ENCODE data around the gene ARHGAP31. TPM values are rescaled to one million over a fixed set of nuclear protein-coding genes. Genes with fewer than 3 reads are reported as not detected.

The ARHGAP31 gene
- total and polyA plus RNA-seq, 8 donors, result 1.2 to 275 (median 4.3) TPM

- H3K27me3 ChIP-seq, result no peaks in the 10 kb centered on the region
- no peak overlapping the region for H3K27ac ChIP-seq
These were observed 19.3 kb downstream of the ARHGAP31 start for GRCh38 chr3:119313461-119313860.

GRCh38 chr3:119314821-119315220 lies 20.6 kb downstream of the ARHGAP31 start:
- 80 to 89% (median 83%) methylated on average over 1 of the region's 1 CpG for WGBS, 5 donors
- intact Hi-C loops (cut with DNase I; ENCODE audit: low total_unique reads), result no loop called here
- no peak overlapping the region for H3K27ac ChIP-seq
- H3K27me3 ChIP-seq, result no peaks in the 10 kb centered on the region
- H3K4me3 ChIP-seq, result no peak overlapping the region
- TF ChIP-seq CTCF (IDR thresholded peaks at IDR 0.05) (no peak), POLR2AphosphoS5 (IDR thresholded peaks at IDR 0.05) (no peak), POLR2A (IDR thresholded peaks at IDR 0.05) (no peak), EP300 (IDR thresholded peaks at IDR 0.05) (no peak)
- peaks cover 0 to 14% (median 3%) of the 10 kb centered on the region in 4 donors for H3K36me3 ChIP-seq
- H3K9me3 ChIP-seq, result no peaks in the 10 kb centered on the region
- DNase-seq, result no peak
- H3K4me1 ChIP-seq, result peaks cover 0 to 12% (median 2%) of the 10 kb centered on the region in 4 donors

More at GRCh38 chr3:119313461-119313860, 19.3 kb downstream of the ARHGAP31 start:
- no peak overlapping the region for H3K4me3 ChIP-seq
- H3K9me3 ChIP-seq, result no peaks in the 10 kb centered on the region
- no peak for DNase-seq
- intact Hi-C loops (cut with DNase I; ENCODE audit: low total_unique reads), result no loop called here
- H3K36me3 ChIP-seq, result peaks cover 0 to 14% (median 3%) of the 10 kb centered on the region in 4 donors
- TF ChIP-seq CTCF (IDR thresholded peaks at IDR 0.05) (no peak), POLR2A (IDR thresholded peaks at IDR 0.05) (no peak), EP300 (IDR thresholded peaks at IDR 0.05) (no peak), POLR2AphosphoS5 (IDR thresholded peaks at IDR 0.05) (no peak)
- H3K4me1 ChIP-seq, result peaks cover 0 to 14% (median 0%) of the 10 kb centered on the region in 4 donors
- 76 to 91% (median 83%) methylated on average over 3 of the region's 3 CpGs for WGBS, 5 donors

GRCh38 chr3:119315600-119316312 lies 21.6 kb downstream of the ARHGAP31 start:
- intact Hi-C loops (cut with DNase I; ENCODE audit: low total_unique reads), result no loop called here
- TF ChIP-seq EP300 (IDR thresholded peaks at IDR 0.05), result no peak
- no peak for TF ChIP-seq POLR2A (IDR thresholded peaks at IDR 0.05)
- TF ChIP-seq POLR2AphosphoS5 (IDR thresholded peaks at IDR 0.05), result no peak
- peaks cover 0 to 14% (median 3%) of the 10 kb centered on the region in 4 donors for H3K36me3 ChIP-seq
- H3K4me1 ChIP-seq, result peaks cover 0 to 4% (median 2%) of the 10 kb centered on the region in 4 donors
- H3K4me3 ChIP-seq, result no peak overlapping the region
- no peaks in the 10 kb centered on the region for H3K27me3 ChIP-seq
- 71 to 79% (median 74%) methylated on average over 3 of the region's 3 CpGs for WGBS, 5 donors
- no peak for DNase-seq
- no peaks in the 10 kb centered on the region for H3K9me3 ChIP-seq
- H3K27ac ChIP-seq, result no peak overlapping the region

GRCh38 chr3:119316313-119316670 lies 22.1 kb downstream of the ARHGAP31 start:
- Histone ChIP-seq H3K4me1 (peaks cover 0 to 3% (median 0%) of the 10 kb centered on the region in 4 donors), H3K4me3 (no peak overlapping the region), H3K27ac (no peak overlapping the region), H3K36me3 (peaks cover 0 to 11% (median 3%) of the 10 kb centered on the region in 4 donors), H3K9me3 (no peaks in the 10 kb centered on the region), H3K27me3 (no peaks in the 10 kb centered on the region)
- TF ChIP-seq POLR2AphosphoS5 (IDR thresholded peaks at IDR 0.05) (no peak), POLR2A (IDR thresholded peaks at IDR 0.05) (no peak), CTCF (IDR thresholded peaks at IDR 0.05) (no peak), EP300 (IDR thresholded peaks at IDR 0.05) (no peak)
- DNase-seq, result no peak
- intact Hi-C loops (cut with DNase I; ENCODE audit: low total_unique reads), result no loop called here

GRCh38 chr3:119318876-119319275 lies 24.7 kb downstream of the ARHGAP31 start:
- Histone ChIP-seq H3K27ac (no peak overlapping the region), H3K27me3 (no peaks in the 10 kb centered on the region), H3K4me1 (peaks cover 5 to 19% (median 13%) of the 10 kb centered on the region in 4 donors), H3K9me3 (no peaks in the 10 kb centered on the region), H3K4me3 (no peak overlapping the region), H3K36me3 (peaks cover 0 to 5% (median 2%) of the 10 kb centered on the region in 4 donors)
- TF ChIP-seq CTCF (IDR thresholded peaks at IDR 0.05) (no peak), EP300 (IDR thresholded peaks at IDR 0.05) (no peak), POLR2A (IDR thresholded peaks at IDR 0.05) (no peak), POLR2AphosphoS5 (IDR thresholded peaks at IDR 0.05) (no peak)
- DNase-seq, result no peak
- intact Hi-C loops (cut with DNase I; ENCODE audit: low total_unique reads), result no loop called here
- WGBS, 5 donors, result 57 to 74% (median 64%) methylated on average over 3 of the region's 3 CpGs

Measured in stomach (tissue), 9 donors.